GM18517 (cell line): ENCODE data around the gene PTGDS.

ENCODE experiments used
- ATAC-seq: cut with Tn5 transposase; IDR thresholded peaks from one replicate; pipeline ENCODE4 v1.9.1; 2021; ENCODE audit warnings: mild to moderate bottlenecking, moderate library complexity; ENCODE audit not compliant: unreplicated experiment

The PTGDS gene

GRCh38 chr9:137007108-137007815 lies 30.0 kb downstream of the PTGDS start:
- ATAC-seq = no peak

- no peak for ATAC-seq
Observed at GRCh38 chr9:137007816-137008270, 30.5 kb downstream of the PTGDS start.

- ATAC-seq = no peak
Observed at GRCh38 chr9:137008312-137008711, 31.0 kb downstream of the PTGDS start.

- no peak for ATAC-seq
Observed at GRCh38 chr9:137009217-137009616, 31.9 kb downstream of the PTGDS start.

DNA sequence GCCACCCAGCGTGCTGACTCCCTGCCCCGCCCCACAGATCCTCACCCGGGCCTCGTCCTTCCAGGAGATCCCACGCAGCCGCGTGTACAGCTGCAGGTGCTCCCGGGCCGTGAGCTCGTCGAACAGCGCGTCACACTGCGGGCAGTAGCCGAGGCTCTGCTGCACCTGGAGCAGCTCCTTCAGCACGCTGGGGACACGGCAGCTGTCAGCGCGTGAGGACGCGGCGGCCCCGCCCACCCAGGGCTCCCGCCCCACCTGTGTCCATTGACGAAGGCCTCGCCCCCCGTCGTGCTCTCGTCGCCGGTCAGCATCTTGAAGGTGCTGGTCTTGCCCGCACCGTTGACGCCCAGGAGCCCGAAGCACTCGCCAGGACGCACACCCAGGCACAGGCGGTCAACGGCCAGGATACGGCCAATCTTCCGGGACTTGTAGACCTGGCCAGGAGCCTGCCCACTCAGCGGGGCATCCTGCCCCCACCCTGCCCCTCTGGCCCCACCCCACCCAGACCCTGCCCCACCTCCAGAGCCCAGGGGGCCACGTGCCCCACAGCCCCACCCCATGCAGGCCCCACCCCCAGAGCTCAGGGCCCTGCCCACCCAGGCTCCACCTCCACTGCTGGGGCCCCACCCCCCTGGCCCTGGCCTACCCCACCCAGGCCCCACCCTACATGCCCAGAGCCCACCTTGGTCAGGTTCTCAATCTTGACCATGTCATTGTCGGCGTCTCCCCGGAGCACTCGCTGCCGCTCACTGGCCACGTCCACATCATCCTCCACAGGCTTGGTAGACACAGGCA lies 32.8 kb downstream of the PTGDS start:
- no peak for ATAC-seq

DNA sequence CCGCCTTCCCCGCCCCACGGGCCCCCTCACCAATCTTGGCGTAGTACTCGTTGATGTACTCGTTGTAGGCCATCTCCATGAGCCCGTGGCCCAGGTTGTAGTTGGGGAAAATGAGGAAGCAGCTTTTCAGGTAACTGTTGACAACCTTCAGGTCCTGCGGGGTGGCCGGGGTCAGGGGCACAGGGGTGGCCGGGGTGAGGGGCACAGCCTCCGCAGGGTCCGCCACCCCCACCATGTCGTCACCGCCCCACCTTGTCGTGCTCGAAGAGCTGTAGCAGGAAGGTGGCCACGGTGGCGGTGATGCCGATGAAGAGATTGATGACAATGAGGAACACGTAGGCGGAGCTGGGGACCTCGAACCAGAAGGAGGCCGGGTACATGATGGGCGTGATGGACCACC lies 33.9 kb downstream of the PTGDS start:
- ATAC-seq = no peak

DNA sequence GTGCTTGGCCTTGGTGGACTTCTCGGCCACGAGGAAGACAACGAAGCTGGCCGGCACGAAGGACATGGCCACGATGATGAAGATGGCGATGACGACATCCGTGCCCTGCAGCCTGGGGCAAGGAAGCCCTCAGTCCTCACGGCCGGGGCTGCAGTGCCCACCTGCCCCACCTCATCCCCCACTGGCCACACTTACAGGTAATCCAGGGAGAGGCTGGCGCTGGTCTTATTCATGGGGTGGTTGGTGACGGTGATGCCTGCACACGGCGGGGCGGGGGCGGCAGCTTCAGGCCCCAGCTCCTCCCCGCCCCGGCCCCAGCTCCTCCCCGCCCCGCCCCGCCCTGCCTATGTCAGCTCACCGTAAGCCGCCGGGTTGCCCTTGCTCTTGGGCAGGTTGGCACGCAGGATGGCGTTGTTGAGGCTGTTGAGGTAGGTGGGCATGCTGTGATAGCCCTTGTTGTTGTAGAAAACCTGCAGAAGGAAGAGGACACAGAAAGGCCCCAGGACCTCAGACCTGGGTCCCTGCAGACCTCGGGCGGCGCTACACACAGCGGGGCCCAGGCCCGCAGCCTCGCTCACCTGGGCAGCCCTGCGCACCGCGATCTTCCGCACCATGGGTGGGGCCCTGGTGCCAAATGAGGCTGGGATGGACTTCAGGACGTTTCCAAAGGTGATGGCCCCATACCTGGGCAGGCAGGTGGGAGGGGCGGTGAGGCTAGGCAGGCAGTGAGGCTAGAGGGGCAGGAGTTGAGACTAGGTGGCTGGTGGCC lies 34.8 kb downstream of the PTGDS start:
- no peak for ATAC-seq

DNA sequence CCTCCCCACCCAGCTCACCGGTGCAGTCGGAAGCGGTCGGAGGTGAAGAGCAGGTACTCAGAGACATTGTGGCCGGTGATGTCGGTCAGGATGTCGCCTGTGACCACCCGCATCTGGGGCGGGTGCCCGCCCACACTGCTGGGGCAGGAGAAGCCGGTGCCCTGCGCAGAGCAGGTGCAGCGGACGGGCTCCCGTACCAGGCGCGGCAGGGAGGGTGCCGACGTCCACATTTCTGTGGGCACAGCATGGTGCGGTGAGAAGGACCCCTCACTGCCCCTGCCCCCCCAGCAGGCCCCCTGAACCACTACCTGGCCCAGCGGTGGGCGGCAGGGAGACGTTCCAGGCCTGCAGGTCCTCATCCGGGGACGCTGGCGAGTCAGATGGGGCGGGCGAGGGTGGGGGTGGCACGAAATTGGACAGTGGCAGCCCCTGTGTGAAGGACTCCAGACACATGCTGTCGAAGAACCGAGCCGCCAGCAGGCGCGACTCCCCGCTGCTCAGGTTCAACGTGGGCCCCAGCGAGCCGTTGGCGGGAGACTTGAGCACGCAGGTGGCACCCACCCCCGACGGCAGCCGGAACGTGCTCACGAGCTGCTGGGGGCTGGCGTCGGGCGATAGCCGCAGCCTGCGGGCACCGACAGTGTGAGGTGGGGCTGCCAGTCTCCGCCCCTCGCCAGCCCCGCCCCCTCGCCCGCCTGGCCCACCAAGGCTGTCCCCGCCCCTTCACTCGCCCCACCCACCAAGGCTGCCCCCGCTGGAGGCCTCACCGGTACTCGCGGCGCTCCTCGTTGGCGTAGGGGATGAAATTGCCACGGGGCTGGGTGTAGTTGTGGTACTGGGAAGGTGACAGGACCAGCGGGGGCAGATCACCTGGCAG lies 35.6 kb downstream of the PTGDS start:
- no peak for ATAC-seq

DNA sequence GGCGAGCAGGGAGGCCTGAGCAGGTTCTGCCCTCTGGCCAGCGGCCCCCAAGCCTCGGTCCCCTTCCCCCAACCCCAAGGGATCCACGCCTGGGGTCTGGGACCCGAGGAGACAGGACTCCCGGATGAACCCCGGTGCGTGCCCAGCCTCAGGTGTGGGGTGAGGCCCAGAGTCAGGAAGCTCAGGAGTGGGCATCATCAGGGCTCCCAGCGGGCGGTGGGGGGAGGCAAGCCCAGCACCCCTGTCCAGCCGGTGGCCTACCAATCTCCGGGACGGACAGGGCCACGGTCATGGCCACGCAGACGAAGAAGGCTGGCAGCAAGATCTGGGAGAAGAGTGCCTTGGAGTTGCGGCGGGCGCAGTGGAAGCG lies 36.3 kb downstream of the PTGDS start:
- no peak for ATAC-seq

DNA sequence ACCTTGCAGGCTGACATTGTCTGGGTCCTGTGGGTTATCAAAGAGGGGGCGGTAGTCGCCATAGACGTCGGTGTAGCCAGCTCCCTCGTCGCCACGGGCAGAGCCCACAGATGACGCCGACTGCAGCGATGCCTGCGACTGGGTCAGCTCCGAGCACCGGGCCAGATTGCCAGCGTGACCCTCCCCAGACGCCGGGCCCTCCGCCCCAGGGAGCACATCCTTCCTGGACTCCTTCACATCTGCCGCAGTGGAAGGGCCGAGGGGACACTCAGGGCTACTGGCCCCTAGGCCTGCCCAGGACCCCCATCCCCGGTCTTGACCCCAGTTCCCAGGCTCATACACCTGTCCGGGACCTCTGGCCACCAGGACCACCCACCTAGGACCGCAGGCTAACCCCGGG lies 36.9 kb downstream of the PTGDS start:
- ATAC-seq = no peak

DNA sequence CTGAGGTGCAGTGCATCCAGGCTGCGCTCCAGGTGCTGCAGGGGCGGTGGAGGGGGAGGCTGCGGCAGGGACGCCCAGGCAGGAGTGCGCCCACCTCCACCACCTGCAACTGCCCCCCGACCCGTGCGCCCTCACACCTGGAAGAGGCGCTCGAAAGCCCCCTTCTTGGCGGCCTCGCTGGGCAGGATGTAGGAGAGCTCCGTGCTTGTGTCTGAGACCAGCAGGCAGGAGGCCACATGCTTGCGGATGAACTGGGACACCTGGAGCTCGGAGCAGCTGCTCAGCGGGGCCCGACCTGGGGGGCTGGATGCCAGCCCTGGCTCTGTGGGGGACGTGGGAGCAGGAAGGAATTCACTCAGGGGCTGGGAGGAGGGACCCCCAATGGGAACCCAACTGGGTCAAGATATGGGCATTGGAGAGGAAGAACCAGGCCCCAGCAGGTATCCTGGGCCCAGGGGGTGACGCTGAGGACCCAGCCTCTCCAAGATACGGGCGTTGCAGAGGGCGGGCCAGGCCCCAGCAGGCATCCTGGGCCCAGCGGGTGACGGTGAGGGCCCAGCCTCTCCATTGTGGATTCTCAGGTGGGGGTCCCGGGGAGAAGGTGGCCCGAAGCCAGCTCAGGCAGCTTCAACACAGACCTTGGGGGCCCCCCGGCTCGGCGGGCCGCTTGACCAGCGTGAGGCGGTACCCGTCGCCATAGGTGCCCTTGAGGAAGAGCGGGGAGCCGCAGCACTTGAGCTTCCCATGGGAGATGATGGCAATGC lies 37.7 kb downstream of the PTGDS start:
- ATAC-seq = no peak

DNA sequence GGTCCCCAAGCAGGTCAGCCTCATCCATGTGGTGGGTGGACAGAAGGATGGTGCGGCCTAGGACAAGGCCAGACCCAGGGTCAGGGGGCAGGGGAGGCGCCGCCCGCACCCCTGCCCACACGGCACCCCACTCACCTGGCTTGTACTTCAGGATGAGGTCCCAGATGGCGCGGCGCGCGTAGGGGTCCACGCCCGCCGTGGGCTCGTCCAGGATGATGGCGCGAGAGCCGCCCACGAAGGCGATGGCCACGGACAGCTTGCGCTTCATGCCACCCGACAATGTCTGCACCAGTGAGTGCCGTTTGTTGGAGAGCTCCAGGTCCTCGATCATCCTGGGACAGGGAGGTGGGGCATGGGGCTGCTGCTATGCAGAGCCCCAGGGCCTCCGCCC lies 38.2 kb downstream of the PTGDS start:
- ATAC-seq = no peak

DNA sequence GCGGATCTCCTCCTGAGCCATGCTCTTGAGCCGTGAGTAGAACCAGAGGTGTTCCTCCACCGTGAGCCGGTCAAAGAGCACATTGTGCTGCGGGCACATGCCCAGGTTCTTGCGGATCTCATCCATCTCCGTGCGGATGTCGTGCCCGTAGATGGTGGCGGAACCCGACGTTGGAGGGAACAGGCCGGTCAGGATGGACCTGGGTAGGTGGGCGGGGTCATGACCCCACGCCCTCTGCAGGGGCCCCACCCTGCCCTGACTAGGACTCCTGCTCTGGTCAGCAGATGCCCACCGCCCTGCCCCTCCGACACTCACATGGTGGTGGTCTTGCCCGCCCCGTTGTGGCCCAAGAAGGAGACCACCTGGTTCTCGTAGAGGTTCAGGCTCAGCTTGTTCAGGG lies 38.7 kb downstream of the PTGDS start:
- no peak for ATAC-seq

DNA sequence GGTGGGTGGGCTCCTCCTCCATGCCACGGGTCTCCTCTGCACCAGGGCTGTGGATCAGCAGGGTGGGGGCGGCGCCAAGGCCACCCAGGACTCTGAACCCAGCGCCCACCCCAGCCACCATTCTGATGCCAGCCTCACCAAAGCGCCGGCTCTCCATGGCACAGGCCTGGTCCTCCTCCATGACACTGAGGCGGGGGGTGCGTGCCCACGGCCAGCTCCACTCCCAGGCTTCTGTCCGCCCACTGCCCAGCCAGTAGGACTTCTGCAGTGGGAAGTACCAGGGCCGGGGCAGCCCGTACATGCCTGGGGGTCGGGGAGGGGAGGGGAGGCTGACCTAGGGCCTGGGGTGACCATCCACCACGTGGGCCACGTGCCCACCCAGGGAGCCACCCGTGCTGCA lies 39.1 kb downstream of the PTGDS start:
- no peak for ATAC-seq

- no peak for ATAC-seq
Observed at GRCh38 chr9:137017071-137017470, 39.8 kb downstream of the PTGDS start.

DNA sequence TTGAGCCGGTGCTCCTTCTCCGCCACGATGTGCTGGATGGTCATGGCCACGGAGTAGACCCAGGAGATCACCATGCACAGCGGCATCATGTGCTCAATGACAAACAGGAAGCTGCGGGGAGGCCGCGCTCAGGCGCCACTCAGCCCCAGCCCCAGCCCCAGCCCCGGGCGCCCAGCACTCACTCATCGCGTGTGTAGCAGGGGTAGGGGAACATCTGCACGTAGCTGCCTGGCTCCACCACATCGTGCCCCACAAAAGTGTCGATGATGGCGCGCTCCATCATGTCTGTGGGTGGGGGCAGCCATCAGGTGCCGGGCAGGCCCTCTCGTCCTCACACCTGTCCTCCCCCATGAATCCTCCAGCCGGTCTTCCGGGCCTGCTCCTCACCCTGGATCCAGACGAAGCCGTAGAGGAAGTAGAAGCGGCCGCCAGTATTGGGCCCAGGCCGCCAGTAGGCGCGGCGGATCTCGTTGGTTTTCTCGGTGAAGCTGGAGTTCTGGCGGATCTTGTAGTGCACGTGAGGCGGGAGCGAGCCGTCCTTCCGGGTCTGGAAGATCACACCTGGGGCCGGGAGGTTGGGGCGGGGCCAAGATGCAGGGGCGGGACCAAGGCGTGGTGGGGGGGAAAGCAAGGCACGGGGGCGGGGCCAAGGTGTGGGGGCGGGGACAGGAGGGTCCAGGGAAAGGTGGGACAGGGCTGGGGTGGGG lies 40.6 kb downstream of the PTGDS start:
- ATAC-seq = no peak

- ATAC-seq = no peak
Observed at GRCh38 chr9:137018761-137019559, 41.7 kb downstream of the PTGDS start.

DNA sequence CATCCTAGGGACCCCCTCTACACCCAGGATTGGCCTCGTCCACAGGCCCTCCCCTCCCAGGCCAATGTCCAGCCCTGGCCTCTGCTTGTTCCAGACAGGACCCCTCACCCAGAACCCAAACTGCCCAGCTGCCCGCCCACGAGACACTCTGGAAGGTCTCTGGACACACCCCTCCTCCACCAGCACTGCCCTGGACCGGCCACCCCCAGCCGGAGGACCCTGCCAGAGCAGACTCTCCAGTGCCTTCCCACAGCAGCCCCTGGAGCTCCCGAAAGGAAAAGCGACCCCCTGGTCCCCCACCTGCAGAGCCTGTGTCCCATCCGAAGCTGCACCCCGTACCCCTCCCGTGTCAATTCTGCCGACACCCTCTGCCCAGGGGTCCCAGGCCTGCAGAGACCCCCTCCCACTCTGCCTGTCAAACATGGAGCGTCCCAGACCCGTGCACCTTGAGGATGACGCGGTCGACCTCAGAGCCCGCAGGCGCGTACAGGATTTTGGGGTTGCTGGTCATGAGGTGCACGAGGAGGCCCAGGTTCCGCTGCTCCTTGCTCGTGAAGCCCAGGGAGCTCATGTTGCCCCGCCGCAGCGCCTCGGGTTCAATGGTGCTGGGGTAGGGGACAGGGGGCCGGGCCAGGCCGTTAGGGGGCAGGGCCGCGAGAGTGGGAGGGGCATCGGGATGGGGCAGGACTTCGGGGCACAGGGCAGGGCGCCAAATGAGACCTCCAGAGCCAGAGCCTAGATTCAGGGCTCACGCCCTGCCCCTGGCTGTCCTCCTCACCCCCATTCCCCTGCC lies 42.8 kb downstream of the PTGDS start:
- no peak for ATAC-seq
